A549 (cell line): ENCODE measurements around the gene GSTK1. TPM values are rescaled to one million over a fixed set of nuclear protein-coding genes. Genes with fewer than 3 reads are reported as not detected.

ENCODE experiments used
- ATAC-seq, 2 experiments: fragments of 200-7000 bp in 1 of 2; fragments of >200 bp in 1 of 2; cut with Nextera tagmentation in 1 of 2; cut with Tn5 transposase in 1 of 2; 3 replicates each; pipeline versions ENCODE4 v1.8.0 to v1.9.1; 2018 to 2020; ENCODE audit warnings: mild to moderate bottlenecking in 1 of 2, moderate library complexity in 1 of 2
- CTCF ChIA-PET: fragments of 300-600 bp; sonication (Branson Sonifier 250); formaldehyde crosslinking; extraction: SDS; loops from one replicate; lab custom pipeline; 2021; ENCODE audit warnings: antibody characterized with exemption, inconsistent platforms; lab: Yijun Ruan, JAX
- POLR2A ChIA-PET: fragments of 350-600 bp; formaldehyde crosslinking; extraction: SDS; loops from one replicate; lab custom pipeline; 2021; ENCODE audit warnings: antibody characterized with exemption, inconsistent platforms; lab: Yijun Ruan, JAX
- DNase-seq, 2 experiments: peaks; one replicate each; pipeline versions ENCODE4 v3.0.0 to v3.0.0-alpha.2; 2011 to 2016; ENCODE audit warnings: low read depth in 1 of 2, low spot score in 1 of 2
- FAIRE-seq: peaks from 2 replicates; lab custom pipeline; 2011; peaks lifted over from hg19 to GRCh38; lab: Jason Lieb, UNC
- H3K27ac ChIP-seq, 2 experiments: fragments of >200 bp; sonication (Bioruptor Twin); formaldehyde crosslinking; 3 replicates each; pipeline ENCODE4 v1.5.1; 2016 to 2017
- H3K4me1 ChIP-seq: fragments of >200 bp; sonication (Bioruptor Twin); formaldehyde crosslinking; 3 replicates; pipeline ENCODE4 v1.6.1; 2016
- H3K4me2 ChIP-seq: fragments of >200 bp; sonication (Bioruptor Twin); formaldehyde crosslinking; 3 replicates; pipeline ENCODE4 v1.6.1; 2016
- H3K4me3 ChIP-seq: fragments of >200 bp; sonication (Bioruptor Twin); formaldehyde crosslinking; 3 replicates; pipeline ENCODE4 v1.5.1; 2016
- H3K9me3 ChIP-seq: fragments of >200 bp; sonication (Bioruptor Twin); formaldehyde crosslinking; 3 replicates; pipeline ENCODE4 v1.6.1; 2016
- CBX8 ChIP-seq: fragments of 200-600 bp; sonication (generic); IDR thresholded peaks from 2 replicates; pipeline ENCODE4 v1.6.1; 2016
- CHD2 ChIP-seq: fragments of 150-350 bp; IDR thresholded peaks from 2 replicates; pipeline ENCODE4 v1.6.1; 2014; ENCODE audit warnings: low read length; ENCODE audit not compliant: partially characterized antibody
- CHD4 ChIP-seq: fragments of 200-600 bp; sonication (generic); IDR thresholded peaks from 2 replicates; pipeline ENCODE4 v1.6.1; 2016; ENCODE audit warnings: antibody characterized with exemption, mild to moderate bottlenecking, borderline replicate concordance
- EHMT2 ChIP-seq: fragments of 200-600 bp; sonication (generic); IDR thresholded peaks from 2 replicates; pipeline ENCODE4 v1.6.1; 2016; ENCODE audit warnings: antibody characterized with exemption, low read depth, mild to moderate bottlenecking, moderate library complexity
- ESRRA ChIP-seq: fragments of 150-350 bp; IDR thresholded peaks from 2 replicates; pipeline ENCODE4 v1.6.1; 2014; ENCODE audit warnings: mild to moderate bottlenecking, low read length, borderline replicate concordance
- HDAC2 ChIP-seq: fragments of 200-600 bp; sonication (generic); IDR thresholded peaks from 2 replicates; pipeline ENCODE4 v1.6.1; 2016
- HEYL ChIP-seq: fragments of 250-450 bp; sonication (Bioruptor Pico); IDR thresholded peaks from 2 replicates; pipeline ENCODE4 v1.8.0; 2021; ENCODE audit warnings: mild to moderate bottlenecking, moderate library complexity
- HOXA7 ChIP-seq: fragments of 250-450 bp; sonication (Bioruptor Pico); IDR thresholded peaks from 2 replicates; pipeline ENCODE4 v1.5.0; 2020; ENCODE audit warnings: mild to moderate bottlenecking, moderate library complexity
- JUN ChIP-seq, 2 experiments: fragments of >200 bp; sonication (Bioruptor Twin); formaldehyde crosslinking; IDR thresholded peaks; 2 replicates in 1 of 2; 3 replicates in 1 of 2; pipeline ENCODE4 v1.6.1; 2016 to 2017
- KDM1A ChIP-seq: fragments of 200-600 bp; sonication (generic); IDR thresholded peaks from 2 replicates; pipeline ENCODE4 v1.6.1; 2016; ENCODE audit warnings: low read depth, mild to moderate bottlenecking
- KDM5A ChIP-seq: fragments of 200-600 bp; sonication (generic); IDR thresholded peaks from 2 replicates; pipeline ENCODE4 v1.6.1; 2016; ENCODE audit warnings: antibody characterized with exemption, mild to moderate bottlenecking
- MAZ ChIP-seq: fragments of 150-350 bp; IDR thresholded peaks from 2 replicates; pipeline ENCODE4 v1.6.1; 2014; ENCODE audit warnings: antibody characterized with exemption, low read depth, low read length, borderline replicate concordance
- NFE2L2 ChIP-seq: fragments of 150-350 bp; conservative IDR thresholded peaks from 2 replicates; pipeline ENCODE4 v1.6.1; 2014; ENCODE audit warnings: low read length
- NPAS2 ChIP-seq: fragments of 250-450 bp; sonication (Bioruptor Pico); IDR thresholded peaks from 2 replicates; pipeline ENCODE4 v1.8.0; 2022; ENCODE audit warnings: mild to moderate bottlenecking, moderate library complexity, borderline replicate concordance
- POLR2A ChIP-seq: IDR thresholded peaks from 2 replicates; pipeline ENCODE4 v1.6.1; 2012; ENCODE audit warnings: mild to moderate bottlenecking, low read length
- POLR2AphosphoS2 ChIP-seq: conservative IDR thresholded peaks from 2 replicates; pipeline ENCODE4 v1.6.1; 2012; ENCODE audit warnings: low read length, improper control_type of control experiment, inconsistent platforms
- RCOR1 ChIP-seq: fragments of 150-350 bp; IDR thresholded peaks from 2 replicates; pipeline ENCODE4 v1.6.1; 2014; ENCODE audit warnings: antibody characterized with exemption, low read length, low read depth
- RFX5 ChIP-seq: fragments of 450-650 bp; IDR thresholded peaks from 2 replicates; pipeline ENCODE4 v1.7.1; 2014; ENCODE audit warnings: antibody characterized with exemption, mild to moderate bottlenecking, moderate library complexity
- SMC3 ChIP-seq: fragments of >200 bp; sonication (Bioruptor Twin); formaldehyde crosslinking; IDR thresholded peaks from 3 replicates; pipeline ENCODE4 v1.6.1; 2018; ENCODE audit warnings: inconsistent platforms
- SREBF2 ChIP-seq: fragments of 450-650 bp; IDR thresholded peaks from 2 replicates; pipeline ENCODE4 v1.6.1; 2014; ENCODE audit warnings: mild to moderate bottlenecking, moderate library complexity
- TP53 ChIP-seq: fragments of 250-450 bp; sonication (Bioruptor Pico); IDR thresholded peaks from 2 replicates; pipeline ENCODE4 v1.5.0; 2021; ENCODE audit warnings: mild to moderate bottlenecking, moderate library complexity
- ZFP36 ChIP-seq: fragments of 450-650 bp; IDR thresholded peaks from 2 replicates; pipeline ENCODE4 v1.6.1; 2014; ENCODE audit warnings: borderline replicate concordance; ENCODE audit not compliant: partially characterized antibody
- WGBS: methylation state at CpG from one replicate; pipeline ENCODE4 v1.1.6; 2017; ENCODE audit errors: missing lambda C conversion rate; 5-methylcytosine and 5-hydroxymethylcytosine counted together
- polyA plus RNA-seq, 4 experiments: library from polyadenylated mRNA; depleted of rRNA in 3 of 4; stranded (reverse); fragments of >200 nt; fragmentation: RNase III in 1 of 4; extraction: RNeasy Plus Mini Kit Qiagen cat#74134 plus additional on column Dnase treatment in 1 of 4; gene quantifications; 2 replicates in 3 of 4; 3 replicates in 1 of 4; pipeline ENCODE4 v1.2.3, GENCODE V29; 2011 to 2017
- TF ChIP-seq, protein P1 (sequence below): fragments of >200 bp; sonication (Bioruptor Twin); formaldehyde crosslinking; IDR thresholded peaks from 3 replicates; pipeline ENCODE4 v1.5.1; 2016
- TF ChIP-seq, protein P2 (sequence below): IDR thresholded peaks from 2 replicates; pipeline ENCODE4 v1.6.1; 2012

The GSTK1 gene
- polyA plus RNA-seq, 2 of the 4 experiments (the other 2 are of a cell fraction): 76.6 to 91.5 TPM

DNA sequence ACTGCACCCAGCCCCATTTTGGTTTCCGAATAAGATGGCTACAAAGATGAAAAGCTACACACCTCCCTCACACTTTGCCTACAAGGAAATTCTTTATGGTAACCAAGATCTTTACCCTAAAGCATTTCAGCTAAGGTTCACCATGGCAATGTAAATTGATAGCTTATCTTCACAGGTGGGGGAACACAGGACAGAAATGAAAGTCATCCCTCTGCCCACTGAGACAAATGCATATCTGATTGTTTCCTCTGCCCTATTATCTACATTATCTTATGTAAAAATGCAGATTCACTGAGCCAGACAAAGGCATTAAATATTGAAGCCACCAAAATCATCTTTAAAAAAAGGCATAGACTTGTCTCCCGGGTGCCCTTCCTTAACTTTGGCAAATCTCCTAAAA lies 18.3 kb downstream of the GSTK1 start (continued):
- TF ChIP-seq, protein P1, sequence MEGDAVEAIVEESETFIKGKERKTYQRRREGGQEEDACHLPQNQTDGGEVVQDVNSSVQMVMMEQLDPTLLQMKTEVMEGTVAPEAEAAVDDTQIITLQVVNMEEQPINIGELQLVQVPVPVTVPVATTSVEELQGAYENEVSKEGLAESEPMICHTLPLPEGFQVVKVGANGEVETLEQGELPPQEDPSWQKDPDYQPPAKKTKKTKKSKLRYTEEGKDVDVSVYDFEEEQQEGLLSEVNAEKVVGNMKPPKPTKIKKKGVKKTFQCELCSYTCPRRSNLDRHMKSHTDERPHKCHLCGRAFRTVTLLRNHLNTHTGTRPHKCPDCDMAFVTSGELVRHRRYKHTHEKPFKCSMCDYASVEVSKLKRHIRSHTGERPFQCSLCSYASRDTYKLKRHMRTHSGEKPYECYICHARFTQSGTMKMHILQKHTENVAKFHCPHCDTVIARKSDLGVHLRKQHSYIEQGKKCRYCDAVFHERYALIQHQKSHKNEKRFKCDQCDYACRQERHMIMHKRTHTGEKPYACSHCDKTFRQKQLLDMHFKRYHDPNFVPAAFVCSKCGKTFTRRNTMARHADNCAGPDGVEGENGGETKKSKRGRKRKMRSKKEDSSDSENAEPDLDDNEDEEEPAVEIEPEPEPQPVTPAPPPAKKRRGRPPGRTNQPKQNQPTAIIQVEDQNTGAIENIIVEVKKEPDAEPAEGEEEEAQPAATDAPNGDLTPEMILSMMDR: no peak
- TF ChIP-seq TP53 (CRISPR knock-in tag): no peak
- no peak for TF ChIP-seq HOXA7 (CRISPR knock-in tag)
- TF ChIP-seq JUN (IDR thresholded peaks at IDR 0.05): no peak
- no peak for TF ChIP-seq CBX8
- TF ChIP-seq MAZ: no peak

DNA sequence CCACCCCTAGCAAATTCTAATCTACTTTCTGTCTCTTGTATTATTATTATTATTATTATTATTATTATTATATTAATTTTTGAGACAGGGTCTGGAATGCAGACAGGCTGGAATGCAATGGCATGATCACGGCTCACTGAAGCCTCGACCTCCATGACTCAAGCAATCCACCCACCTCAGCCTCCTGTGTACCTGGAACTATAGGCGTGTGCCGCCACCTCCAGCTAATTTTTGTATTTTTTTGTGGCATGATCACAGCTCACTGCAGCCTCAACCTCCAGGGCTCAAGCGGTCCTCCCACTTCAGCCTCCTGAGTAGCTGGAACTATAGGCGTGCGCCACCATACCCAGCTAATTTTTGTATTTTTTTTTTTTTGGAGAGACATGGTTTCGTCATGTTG lies 18.9 kb downstream of the GSTK1 start:
- no peak overlapping the region for H3K4me2 ChIP-seq
- H3K4me3 ChIP-seq: no peak overlapping the region
- H3K4me1 ChIP-seq: peaks cover 24% of the 10 kb centered on the region
- ChIA-PET POLR2A (no interaction called here), CTCF (interaction anchor here (1.1 to 1.5 kb wide), 3 partner anchors 13 to 42 kb away, joined by 3 to 6 read pairs (median 4); no protein-coding TSS in a partner anchor)
- TF ChIP-seq ZFP36: no peak
- no peak for TF ChIP-seq RFX5
- TF ChIP-seq, protein P2, sequence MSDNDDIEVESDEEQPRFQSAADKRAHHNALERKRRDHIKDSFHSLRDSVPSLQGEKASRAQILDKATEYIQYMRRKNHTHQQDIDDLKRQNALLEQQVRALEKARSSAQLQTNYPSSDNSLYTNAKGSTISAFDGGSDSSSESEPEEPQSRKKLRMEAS: no peak
- TF ChIP-seq KDM1A: no peak
- no peak for TF ChIP-seq SREBF2
- no peak for TF ChIP-seq CHD4
- TF ChIP-seq SMC3: no peak
- TF ChIP-seq POLR2AphosphoS2: no peak
- FAIRE-seq (no peak), ATAC-seq (no peak), DNase-seq (no peak)
- H3K9me3 ChIP-seq: no peaks in the 10 kb centered on the region
- WGBS: 90% methylated on average over 8 of the region's 8 CpGs
- no peak overlapping the region for H3K27ac ChIP-seq

DNA sequence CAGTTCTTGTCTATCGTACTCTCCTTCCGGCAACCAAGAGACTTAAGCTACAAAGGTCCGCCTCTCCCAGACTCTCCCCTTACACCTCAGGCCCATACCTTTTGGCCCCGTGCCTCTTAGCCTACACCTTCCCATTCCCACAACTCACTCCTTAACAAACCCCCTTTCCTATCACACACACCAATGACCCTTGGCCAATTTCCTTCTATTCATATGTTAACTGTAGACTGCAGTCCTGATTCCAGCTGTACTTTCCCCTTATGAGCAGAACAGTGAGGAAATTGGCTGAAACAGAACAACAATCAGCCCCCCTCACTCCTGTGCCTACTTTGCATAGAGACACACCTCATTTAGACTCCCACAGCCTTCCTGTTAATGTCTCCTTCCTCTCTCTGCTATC lies 20.1 kb downstream of the GSTK1 start:
- H3K4me2 ChIP-seq: no peak overlapping the region
- no peak overlapping the region for H3K4me3 ChIP-seq
- no peak for DNase-seq
- no peak for FAIRE-seq
- no peaks in the 10 kb centered on the region for H3K9me3 ChIP-seq
- peaks cover 28% of the 10 kb centered on the region for H3K4me1 ChIP-seq
- H3K27ac ChIP-seq: no peak overlapping the region
- 80% methylated on average over 4 of the region's 4 CpGs for WGBS
- no peak for TF ChIP-seq RCOR1
- no peak for TF ChIP-seq ESRRA
- TF ChIP-seq NFE2L2: no peak
- TF ChIP-seq TP53 (CRISPR knock-in tag): no peak
- no peak for TF ChIP-seq SREBF2
- no peak for TF ChIP-seq JUN (IDR thresholded peaks at IDR 0.05)
- TF ChIP-seq, all 56 proteins: peak for 0
- POLR2A ChIA-PET: interaction anchor here (1.2 kb wide), 1 partner anchor 8 kb away, joined by 3 read pairs; no protein-coding TSS in a partner anchor
- no peak for ATAC-seq
- CTCF ChIA-PET: interaction anchor here (0.8 to 1.2 kb wide), 2 partner anchors 14 to 52 kb away, joined by 3 to 4 read pairs; no protein-coding TSS in a partner anchor

DNA sequence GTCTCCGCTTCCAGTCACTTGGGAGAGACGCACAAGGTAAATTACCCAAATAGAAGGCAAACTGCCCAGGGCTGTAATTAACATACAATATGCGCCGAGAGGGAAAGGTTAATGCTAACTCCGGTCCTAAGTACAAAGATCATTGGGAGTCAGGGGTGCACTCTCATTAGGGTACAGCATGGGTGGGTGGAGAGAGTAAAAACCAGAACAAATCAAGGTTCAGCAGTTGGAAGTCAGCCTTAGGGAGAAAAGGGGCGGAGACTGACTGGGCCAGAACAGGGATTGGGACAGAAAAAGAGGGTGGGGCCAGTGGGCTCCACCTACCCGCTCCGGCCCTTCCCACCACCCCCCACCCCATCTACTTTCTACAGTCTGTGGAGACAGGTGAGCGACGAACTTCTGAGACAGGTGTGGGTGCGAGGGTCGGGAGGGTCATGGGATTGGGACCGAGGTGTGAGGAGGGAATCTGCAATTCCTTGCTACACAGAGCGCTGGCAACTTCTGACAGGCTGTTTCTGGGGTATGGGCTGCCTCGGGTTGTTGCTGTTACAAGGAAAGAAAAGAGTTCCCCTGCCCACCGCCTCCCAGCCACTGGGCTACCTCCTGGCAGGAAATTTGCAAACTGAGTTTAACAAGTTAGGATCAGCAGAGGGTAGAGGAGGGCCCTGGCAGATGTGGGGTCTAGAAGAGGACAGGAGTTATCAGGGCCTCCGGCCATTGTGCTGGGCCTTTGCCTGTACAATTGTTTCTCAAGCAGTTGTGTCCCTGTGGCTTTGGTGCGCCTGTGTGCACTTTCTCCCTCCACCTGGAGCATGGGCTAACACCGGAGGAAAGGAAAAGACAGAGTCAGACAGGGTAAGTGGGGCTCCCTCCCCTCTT lies 21.6 kb downstream of the GSTK1 start, which contains the start of gene TMEM139:
Gene TMEM139, plus strand, starts transcription at position 368 of the 879 bp plus-strand sequence. CDS start 1,000 bp downstream, outside the sequence.
- FAIRE-seq (no peak), DNase-seq (no peak)
- CTCF ChIA-PET: interaction anchor here (1.5 kb wide), 2 partner anchors 44 to 94 kb away, joined by 5 to 8 read pairs; no protein-coding TSS in a partner anchor
- H3K27ac ChIP-seq: peak within 1 kb of the TSS; percentile 45 to 73; a peak in 5 of 6 replicates
- H3K4me3 ChIP-seq: no peak within 1 kb of the TSS
- no peaks in the 10 kb centered on the region for H3K9me3 ChIP-seq
- peaks cover 26% of the 10 kb centered on the region for H3K4me1 ChIP-seq
- TF ChIP-seq, protein P1: no peak
- TF ChIP-seq KDM5A: no peak
- TF ChIP-seq HOXA7 (CRISPR knock-in tag): no peak
- TF ChIP-seq POLR2A: no peak
- TF ChIP-seq HEYL (CRISPR knock-in tag): no peak
- no peak for TF ChIP-seq JUN (IDR thresholded peaks at IDR 0.05)
- TF ChIP-seq HDAC2: no peak
- no peak for TF ChIP-seq CHD2
- no peak for TF ChIP-seq EHMT2
- TF ChIP-seq NPAS2 (CRISPR knock-in tag): no peak
- TF ChIP-seq, all 56 proteins: peak for 0
- H3K4me2 ChIP-seq: peak within 1 kb of the TSS; percentile 35
- no peak for ATAC-seq
- 89% methylated on average over 19 of the region's 19 CpGs for WGBS
- POLR2A ChIA-PET: no interaction called here
